Tibial nerve (tissue), 3 donors: ENCODE results near the gene KDM8.

Source experiments
- CTCF ChIP-seq, 5 experiments: fragments of 200-600 bp in 3 of 5; fragments of 450-650 bp in 2 of 5; sonication (generic) in 3 of 5; IDR thresholded peaks; one replicate each; pipeline ENCODE4 v1.5.1; 2016 to 2019; ENCODE audit warnings: antibody characterized with exemption in 5 of 5, mild to moderate bottlenecking in 3 of 5, moderate library complexity in 2 of 5
- POLR2A ChIP-seq, 2 donors: fragments of 450-650 bp; IDR thresholded peaks; one replicate each; pipeline ENCODE4 v1.6.1; 2017; ENCODE audit warnings: antibody characterized with exemption in 2 of 2, mild to moderate bottlenecking in 2 of 2, moderate library complexity in 2 of 2

- TF ChIP-seq POLR2A (IDR thresholded peaks at IDR 0.05) (no peak), CTCF (IDR thresholded peaks at IDR 0.05) (no peak)
Measured at GRCh38 chr16:27219161-27219560, 15.8 kb downstream of the KDM8 start.
